T-cell (primary cell): ENCODE results near the gene TMEM59. TPM values are rescaled to one million over a fixed set of nuclear protein-coding genes. Genes with fewer than 3 reads are reported as not detected.
"Not testable (repeated sequence)": the region's sequence is repeated elsewhere in the genome, so short reads cannot be mapped to it uniquely, and the experiment has no call there.

ENCODE experiments used
- ATAC-seq, 4 experiments: fragments of 200-7000 bp in 3 of 4; fragments of 150-1000 bp in 1 of 4; cut with Tn5 transposase; replicated peaks in 1 of 4; 1 replicate in 3 of 4; 2 replicates in 1 of 4; pipeline ENCODE4 v1.10.0; 2021; ENCODE audit warnings: moderate library complexity in 3 of 4, mild to moderate bottlenecking in 2 of 4, moderate number of reproducible peaks in 1 of 4
- CTCF ChIA-PET, 2 donors: fragments of 300-600 bp; sonication (Branson Sonifier 250); formaldehyde crosslinking; loops; one replicate each; lab custom pipeline; 2022; ENCODE audit warnings: antibody characterized with exemption in 2 of 2; lab: Charles Lee
- POLR2A ChIA-PET, 2 donors: fragments of 300-600 bp; sonication (Branson Sonifier 250); formaldehyde crosslinking; loops; one replicate each; lab custom pipeline; 2022; ENCODE audit warnings: antibody characterized with exemption in 2 of 2; lab: Charles Lee
- DNase-seq, 35 experiments: peaks; one replicate each; pipeline versions ENCODE4 v3.0.0 to v3.0.0-alpha.2; 2013 to 2023
- H3K27ac ChIP-seq: one replicate; pipeline ENCODE4 v1.5.1; 2013; ENCODE audit warnings: low read length
- H3K27me3 ChIP-seq, 2 experiments: replicated peaks in 1 of 2; 1 replicate in 1 of 2; 2 replicates in 1 of 2; pipeline versions ENCODE4 v1.6.1 to v1.7.0; 2013; ENCODE audit warnings: low read length in 1 of 2, mixed read lengths in 1 of 2; ENCODE audit not compliant: control insufficient read depth in 2 of 2, insufficient read depth in 2 of 2; ENCODE audit errors: extremely low read depth in 1 of 2
- H3K36me3 ChIP-seq, 2 donors: 1 replicate in 1 of 2; 2 replicates in 1 of 2; pipeline versions ENCODE4 v1.6.1 to v1.7.0; 2013; ENCODE audit warnings: low read length in 1 of 2; ENCODE audit not compliant: control insufficient read depth in 2 of 2, insufficient read depth in 1 of 2; ENCODE audit errors: extremely low read depth in 1 of 2
- H3K4me1 ChIP-seq, 2 experiments: 1 replicate in 1 of 2; 2 replicates in 1 of 2; pipeline versions ENCODE4 v1.6.1 to v1.7.0; 2013; ENCODE audit warnings: low read length in 2 of 2, mixed read lengths in 1 of 2; ENCODE audit not compliant: insufficient read depth in 2 of 2, control insufficient read depth in 1 of 2; ENCODE audit errors: extremely low read depth in 1 of 2
- H3K4me3 ChIP-seq, 2 donors: 1 replicate in 1 of 2; 2 replicates in 1 of 2; pipeline versions ENCODE4 v1.5.1 to v1.7.0; 2013; ENCODE audit warnings: mild to moderate bottlenecking in 2 of 2, low read length in 1 of 2, moderate library complexity in 1 of 2; ENCODE audit not compliant: control insufficient read depth in 1 of 2; ENCODE audit errors: extremely low read depth in 1 of 2
- H3K9me3 ChIP-seq: 2 replicates; pipeline ENCODE4 v1.7.0; 2013
- H3K27ac Mint-ChIP-seq, 2 donors: one replicate each; pipeline ENCODE4 v1.8.0; 2020 to 2021; ENCODE audit warnings: mild to moderate bottlenecking in 2 of 2, mixed read lengths in 2 of 2
- H3K27me3 Mint-ChIP-seq, 2 donors: one replicate each; pipeline ENCODE4 v1.8.0; 2021 to 2022; ENCODE audit warnings: mixed read lengths in 2 of 2
- H3K36me3 Mint-ChIP-seq: one replicate; pipeline ENCODE4 v1.8.0; 2021; ENCODE audit warnings: mixed read lengths
- H3K4me1 Mint-ChIP-seq, 3 donors: one replicate each; pipeline ENCODE4 v1.8.0; 2020 to 2022; ENCODE audit warnings: mixed read lengths in 3 of 3, mild to moderate bottlenecking in 1 of 3
- H3K4me3 Mint-ChIP-seq, 3 donors: one replicate each; pipeline ENCODE4 v1.8.0; 2020 to 2022; ENCODE audit warnings: mild to moderate bottlenecking in 3 of 3, mixed read lengths in 3 of 3, moderate library complexity in 3 of 3
- H3K9me3 Mint-ChIP-seq, 3 donors: one replicate each; pipeline ENCODE4 v1.8.0; 2020 to 2022; ENCODE audit warnings: mixed read lengths in 3 of 3
- WGBS: methylation state at CpG from one replicate; pipeline ENCODE4 v1.1.5; 2013; ENCODE audit warnings: missing lambda C conversion rate; ENCODE audit not compliant: insufficient coverage; 5-methylcytosine and 5-hydroxymethylcytosine counted together
- total RNA-seq, 35 experiments: library from RNA in 6 of 35; stranded (reverse) in 6 of 35; fragments of 120-200 nt in 1 of 35; gene quantifications; one replicate each; pipeline versions ENCODE4 v1.2.1 to v1.2.4 and lab custom pipeline; 2013 to 2026

The TMEM59 gene
- total RNA-seq, 5 donors from 2014 or later (not counting 1 experiment from before 2014, with no cell fraction given) = 138 to 193 (median 174) TPM

GRCh38 chr1:54095546-54096226 lies 42.7 kb upstream of the TMEM59 start:
- Mint-ChIP-seq H3K4me3 (no peak overlapping the region), H3K27ac (no peak overlapping the region), H3K9me3 (no peaks in the 10 kb centered on the region), H3K36me3 (peaks cover 57% of the 10 kb centered on the region), H3K4me1 (peaks cover 0 to 7% (median 2%) of the 10 kb centered on the region in 3 donors), H3K27me3 (no peaks in the 10 kb centered on the region)
- no peak for ATAC-seq
- no peak for DNase-seq
- Histone ChIP-seq H3K27ac (no peak overlapping the region), H3K4me3 (no peak overlapping the region), H3K36me3 (peaks cover 0 to 23% of the 10 kb centered on the region in 2 donors), H3K4me1 (no peaks in the 10 kb centered on the region), H3K27me3 (no peaks in the 10 kb centered on the region), H3K9me3 (no peaks in the 10 kb centered on the region)
- WGBS = 55% methylated on average over 4 of the region's 8 CpGs
- ChIA-PET POLR2A (interaction anchor here in 1 of 2 donors (0.5 kb wide), 1 partner anchor 45 kb away, joined by 3 read pairs; no protein-coding TSS in a partner anchor), CTCF (no interaction called here)

GRCh38 chr1:54094730-54095105 lies 41.7 kb upstream of the TMEM59 start:
- H3K4me1 ChIP-seq, H3K27ac Mint-ChIP-seq, DNase-seq, H3K27me3 Mint-ChIP-seq, H3K4me1 Mint-ChIP-seq, CTCF ChIA-PET, H3K4me3 ChIP-seq, H3K27ac ChIP-seq, H3K27me3 ChIP-seq, H3K9me3 ChIP-seq, POLR2A ChIA-PET, ATAC-seq, H3K4me3 Mint-ChIP-seq, H3K9me3 Mint-ChIP-seq: not testable (repeated sequence)
- H3K36me3 ChIP-seq = peaks cover 0 to 23% of the 10 kb centered on the region in 2 donors
- no CpG with 5 or more reads among the region's 1 CpG for WGBS
- peaks cover 51% of the 10 kb centered on the region for H3K36me3 Mint-ChIP-seq

- Mint-ChIP-seq H3K36me3 (peaks cover 50% of the 10 kb centered on the region), H3K9me3 (no peaks in the 10 kb centered on the region), H3K27me3 (no peaks in the 10 kb centered on the region), H3K27ac (no peak overlapping the region), H3K4me1 (peaks cover 0 to 7% (median 2%) of the 10 kb centered on the region in 3 donors), H3K4me3 (no peak overlapping the region)
- CTCF ChIA-PET = no interaction called here
- DNase-seq (no peak), ATAC-seq (no peak)
- Histone ChIP-seq H3K4me3 (no peak overlapping the region), H3K27me3 (no peaks in the 10 kb centered on the region), H3K36me3 (peaks cover 0 to 23% of the 10 kb centered on the region in 2 donors), H3K9me3 (no peaks in the 10 kb centered on the region), H3K27ac (no peak overlapping the region), H3K4me1 (no peaks in the 10 kb centered on the region)
- POLR2A ChIA-PET = no interaction called here
- 96% methylated on average over 4 of the region's 4 CpGs for WGBS
Observed at GRCh38 chr1:54094001-54094729, 41.2 kb upstream of the TMEM59 start.

- no peak overlapping the region for H3K27ac Mint-ChIP-seq
- ChIA-PET POLR2A (no interaction called here), CTCF (no interaction called here)
- no CpG with 5 or more reads among the region's 3 CpGs for WGBS
- peaks cover 36% of the 10 kb centered on the region for H3K36me3 Mint-ChIP-seq
- Histone ChIP-seq H3K27ac (no peak overlapping the region), H3K4me1 (no peaks in the 10 kb centered on the region), H3K36me3 (peaks cover 0 to 10% of the 10 kb centered on the region in 2 donors), H3K27me3 (no peaks in the 10 kb centered on the region), H3K4me3 (no peak overlapping the region), H3K9me3 (no peaks in the 10 kb centered on the region)
- no peak overlapping the region for H3K4me3 Mint-ChIP-seq
- H3K4me1 Mint-ChIP-seq = no peaks in the 10 kb centered on the region
- no peaks in the 10 kb centered on the region for H3K27me3 Mint-ChIP-seq
- no peak for DNase-seq
- no peak for ATAC-seq
- no peaks in the 10 kb centered on the region for H3K9me3 Mint-ChIP-seq
Observed at GRCh38 chr1:54091666-54092065, 38.7 kb upstream of the TMEM59 start.

- POLR2A ChIA-PET = no interaction called here
- H3K27me3 ChIP-seq = no peaks in the 10 kb centered on the region
- no peaks in the 10 kb centered on the region for H3K4me1 ChIP-seq
- no peak for ATAC-seq
- H3K27ac ChIP-seq = no peak overlapping the region
- peaks cover 0 to 3% of the 10 kb centered on the region in 2 donors for H3K36me3 ChIP-seq
- no peak overlapping the region for H3K4me3 ChIP-seq
- peaks cover 35% of the 10 kb centered on the region for H3K36me3 Mint-ChIP-seq
- no peaks in the 10 kb centered on the region for H3K4me1 Mint-ChIP-seq
- no peaks in the 10 kb centered on the region for H3K27me3 Mint-ChIP-seq
- 100% methylated on average over 2 of the region's 5 CpGs for WGBS
- CTCF ChIA-PET = no interaction called here
- H3K27ac Mint-ChIP-seq = no peak overlapping the region
- DNase-seq = no peak
- H3K9me3 Mint-ChIP-seq = no peaks in the 10 kb centered on the region
- H3K9me3 ChIP-seq = no peaks in the 10 kb centered on the region
- H3K4me3 Mint-ChIP-seq = no peak overlapping the region
Observed at GRCh38 chr1:54088385-54088784, 35.4 kb upstream of the TMEM59 start.

GRCh38 chr1:54086754-54087153 lies 33.8 kb upstream of the TMEM59 start:
- POLR2A ChIA-PET = no interaction called here
- no CpG with 5 or more reads among the region's 1 CpG for WGBS
- DNase-seq = no peak
- CTCF ChIA-PET = no interaction called here
- Histone ChIP-seq H3K27me3 (no peaks in the 10 kb centered on the region), H3K9me3 (no peaks in the 10 kb centered on the region), H3K4me1 (no peaks in the 10 kb centered on the region), H3K36me3 (peaks cover 0 to 3% of the 10 kb centered on the region in 2 donors), H3K4me3 (no peak overlapping the region), H3K27ac (no peak overlapping the region)
- H3K27me3 Mint-ChIP-seq = no peaks in the 10 kb centered on the region
- no peaks in the 10 kb centered on the region for H3K9me3 Mint-ChIP-seq
- H3K4me3 Mint-ChIP-seq = no peak overlapping the region
- H3K27ac Mint-ChIP-seq = no peak overlapping the region
- peaks cover 0 to under 1% (median 0%) of the 10 kb centered on the region in 3 donors for H3K4me1 Mint-ChIP-seq
- H3K36me3 Mint-ChIP-seq = peaks cover 33% of the 10 kb centered on the region
- ATAC-seq = no peak
